ENCODE results near the gene INS.

DNA sequence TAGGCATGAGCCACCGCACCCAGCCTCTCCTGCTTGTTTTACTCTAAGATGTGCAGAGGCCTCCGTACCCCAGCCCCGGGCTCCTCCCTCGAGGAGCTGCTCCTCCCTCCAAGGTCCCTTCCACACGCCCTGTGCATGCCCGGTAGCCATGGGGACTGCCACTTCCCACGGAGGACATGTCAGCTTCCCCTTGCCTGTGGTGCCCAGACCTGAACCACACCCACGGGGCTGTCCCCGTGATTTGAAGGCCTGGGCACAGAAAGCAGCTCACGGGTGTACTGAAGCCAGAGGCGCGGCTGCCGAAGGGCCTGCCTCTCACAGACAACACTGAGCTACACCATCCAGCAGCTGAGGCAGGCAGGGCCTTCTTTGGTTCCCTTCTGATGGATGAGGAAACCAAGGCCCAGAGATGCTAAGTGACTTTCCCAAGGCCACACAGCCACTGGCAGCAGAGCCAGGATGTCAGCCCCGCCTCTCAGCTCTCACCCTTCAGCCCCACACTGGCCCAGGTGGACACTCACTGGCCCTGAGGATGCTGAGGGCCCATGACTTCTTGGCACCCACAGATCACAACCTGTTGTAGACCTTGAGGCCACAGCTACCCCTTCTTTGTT lies 7.3 kb downstream of the INS start:
- TF ChIP-seq NFE2L2 (IDR thresholded peaks at IDR 0.05; ENCODE audit: low read depth, low read length) (no peak), MAZ (IDR thresholded peaks at IDR 0.05; ENCODE audit: borderline replicate concordance, low read depth, low read length) (no peak), RAD21 (IDR thresholded peaks at IDR 0.05; ENCODE audit: low read length) (no peak), BHLHE40 (IDR thresholded peaks at IDR 0.05; ENCODE audit: low read depth, low read length) (no peak), POLR2A (IDR thresholded peaks at IDR 0.05; ENCODE audit: low read depth, low read length) (no peak), CEBPB (IDR thresholded peaks at IDR 0.05; ENCODE audit: low read depth, low read length) (no peak), RCOR1 (IDR thresholded peaks at IDR 0.05; ENCODE audit: insufficient replicate concordance, low read length) (no peak)
- TF ChIP-seq, protein P1, sequence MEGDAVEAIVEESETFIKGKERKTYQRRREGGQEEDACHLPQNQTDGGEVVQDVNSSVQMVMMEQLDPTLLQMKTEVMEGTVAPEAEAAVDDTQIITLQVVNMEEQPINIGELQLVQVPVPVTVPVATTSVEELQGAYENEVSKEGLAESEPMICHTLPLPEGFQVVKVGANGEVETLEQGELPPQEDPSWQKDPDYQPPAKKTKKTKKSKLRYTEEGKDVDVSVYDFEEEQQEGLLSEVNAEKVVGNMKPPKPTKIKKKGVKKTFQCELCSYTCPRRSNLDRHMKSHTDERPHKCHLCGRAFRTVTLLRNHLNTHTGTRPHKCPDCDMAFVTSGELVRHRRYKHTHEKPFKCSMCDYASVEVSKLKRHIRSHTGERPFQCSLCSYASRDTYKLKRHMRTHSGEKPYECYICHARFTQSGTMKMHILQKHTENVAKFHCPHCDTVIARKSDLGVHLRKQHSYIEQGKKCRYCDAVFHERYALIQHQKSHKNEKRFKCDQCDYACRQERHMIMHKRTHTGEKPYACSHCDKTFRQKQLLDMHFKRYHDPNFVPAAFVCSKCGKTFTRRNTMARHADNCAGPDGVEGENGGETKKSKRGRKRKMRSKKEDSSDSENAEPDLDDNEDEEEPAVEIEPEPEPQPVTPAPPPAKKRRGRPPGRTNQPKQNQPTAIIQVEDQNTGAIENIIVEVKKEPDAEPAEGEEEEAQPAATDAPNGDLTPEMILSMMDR (conservative IDR thresholded peaks at IDR 0.05; ENCODE audit: low read depth, low read length) = no peak
- TF ChIP-seq, protein P2, sequence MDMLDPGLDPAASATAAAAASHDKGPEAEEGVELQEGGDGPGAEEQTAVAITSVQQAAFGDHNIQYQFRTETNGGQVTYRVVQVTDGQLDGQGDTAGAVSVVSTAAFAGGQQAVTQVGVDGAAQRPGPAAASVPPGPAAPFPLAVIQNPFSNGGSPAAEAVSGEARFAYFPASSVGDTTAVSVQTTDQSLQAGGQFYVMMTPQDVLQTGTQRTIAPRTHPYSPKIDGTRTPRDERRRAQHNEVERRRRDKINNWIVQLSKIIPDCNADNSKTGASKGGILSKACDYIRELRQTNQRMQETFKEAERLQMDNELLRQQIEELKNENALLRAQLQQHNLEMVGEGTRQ (IDR thresholded peaks at IDR 0.05; ENCODE audit: low read depth, low read length) = no peak

All from IMR-90 (cell line).